ENCODE data around the gene EGLN2.

DNA sequence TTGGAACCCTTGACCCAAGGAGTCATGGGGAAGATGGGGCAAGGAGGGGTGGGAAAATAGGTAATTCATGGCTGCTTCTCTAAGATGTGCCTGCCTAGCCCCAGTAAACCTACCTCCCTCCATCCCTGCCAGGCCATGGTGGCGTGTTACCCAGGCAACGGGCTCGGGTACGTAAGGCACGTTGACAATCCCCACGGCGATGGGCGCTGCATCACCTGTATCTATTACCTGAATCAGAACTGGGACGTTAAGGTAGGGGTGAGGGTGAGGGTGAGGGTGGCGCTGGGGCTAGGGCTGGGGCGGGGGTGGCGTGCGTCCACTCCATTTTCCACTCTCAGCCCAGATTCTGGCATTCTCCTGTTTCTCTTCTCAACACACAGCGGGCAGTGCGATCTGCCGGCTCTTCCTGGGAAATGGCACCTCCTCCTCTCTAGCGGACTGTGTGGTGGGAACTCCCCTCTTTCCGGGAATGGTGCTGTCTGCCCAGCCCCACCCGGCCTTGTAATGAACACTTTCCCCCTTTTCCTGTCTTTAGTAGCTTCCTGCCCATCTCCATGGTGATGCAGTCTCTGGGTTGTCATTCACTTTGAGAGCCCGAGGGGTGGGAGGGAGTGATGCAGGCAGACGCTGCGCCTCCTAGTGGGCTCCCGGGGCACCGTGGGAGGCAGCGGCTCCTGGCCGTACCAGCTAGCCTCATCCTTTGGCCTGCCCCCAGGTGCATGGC, 7.6 kb downstream of the EGLN2 start:
- TF ChIP-seq POLR2A (IDR thresholded peaks at IDR 0.05; ENCODE audit: borderline replicate concordance, extremely low read depth, insufficient read depth, insufficient read length) (no peak), EZH2phosphoT487 (IDR thresholded peaks at IDR 0.05; ENCODE audit: borderline replicate concordance) (no peak), RAD21 (IDR thresholded peaks at IDR 0.05; ENCODE audit: low read depth) (peak; percentile 61), EZH2 (IDR thresholded peaks at IDR 0.05) (no peak), YY1 (IDR thresholded peaks at IDR 0.05; ENCODE audit: extremely low read depth, insufficient replicate concordance, low read depth, low read length) (no peak), JUND (IDR thresholded peaks at IDR 0.05) (no peak)
- TF ChIP-seq, protein P1, sequence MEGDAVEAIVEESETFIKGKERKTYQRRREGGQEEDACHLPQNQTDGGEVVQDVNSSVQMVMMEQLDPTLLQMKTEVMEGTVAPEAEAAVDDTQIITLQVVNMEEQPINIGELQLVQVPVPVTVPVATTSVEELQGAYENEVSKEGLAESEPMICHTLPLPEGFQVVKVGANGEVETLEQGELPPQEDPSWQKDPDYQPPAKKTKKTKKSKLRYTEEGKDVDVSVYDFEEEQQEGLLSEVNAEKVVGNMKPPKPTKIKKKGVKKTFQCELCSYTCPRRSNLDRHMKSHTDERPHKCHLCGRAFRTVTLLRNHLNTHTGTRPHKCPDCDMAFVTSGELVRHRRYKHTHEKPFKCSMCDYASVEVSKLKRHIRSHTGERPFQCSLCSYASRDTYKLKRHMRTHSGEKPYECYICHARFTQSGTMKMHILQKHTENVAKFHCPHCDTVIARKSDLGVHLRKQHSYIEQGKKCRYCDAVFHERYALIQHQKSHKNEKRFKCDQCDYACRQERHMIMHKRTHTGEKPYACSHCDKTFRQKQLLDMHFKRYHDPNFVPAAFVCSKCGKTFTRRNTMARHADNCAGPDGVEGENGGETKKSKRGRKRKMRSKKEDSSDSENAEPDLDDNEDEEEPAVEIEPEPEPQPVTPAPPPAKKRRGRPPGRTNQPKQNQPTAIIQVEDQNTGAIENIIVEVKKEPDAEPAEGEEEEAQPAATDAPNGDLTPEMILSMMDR (IDR thresholded peaks at IDR 0.05 in 2 of 3, conservative IDR thresholded peaks at IDR 0.05 in 1 of 3; ENCODE audit: borderline replicate concordance in 1 of 3, insufficient read depth in 1 of 3, low read depth in 2 of 3, low read length in 2 of 3) = peak; percentile 72 to 93 (median 90); a peak in 5 of 6 replicates
- TF ChIP-seq, protein P2, sequence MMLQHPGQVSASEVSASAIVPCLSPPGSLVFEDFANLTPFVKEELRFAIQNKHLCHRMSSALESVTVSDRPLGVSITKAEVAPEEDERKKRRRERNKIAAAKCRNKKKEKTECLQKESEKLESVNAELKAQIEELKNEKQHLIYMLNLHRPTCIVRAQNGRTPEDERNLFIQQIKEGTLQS (IDR thresholded peaks at IDR 0.05) = no peak
- TF ChIP-seq, protein P3, sequence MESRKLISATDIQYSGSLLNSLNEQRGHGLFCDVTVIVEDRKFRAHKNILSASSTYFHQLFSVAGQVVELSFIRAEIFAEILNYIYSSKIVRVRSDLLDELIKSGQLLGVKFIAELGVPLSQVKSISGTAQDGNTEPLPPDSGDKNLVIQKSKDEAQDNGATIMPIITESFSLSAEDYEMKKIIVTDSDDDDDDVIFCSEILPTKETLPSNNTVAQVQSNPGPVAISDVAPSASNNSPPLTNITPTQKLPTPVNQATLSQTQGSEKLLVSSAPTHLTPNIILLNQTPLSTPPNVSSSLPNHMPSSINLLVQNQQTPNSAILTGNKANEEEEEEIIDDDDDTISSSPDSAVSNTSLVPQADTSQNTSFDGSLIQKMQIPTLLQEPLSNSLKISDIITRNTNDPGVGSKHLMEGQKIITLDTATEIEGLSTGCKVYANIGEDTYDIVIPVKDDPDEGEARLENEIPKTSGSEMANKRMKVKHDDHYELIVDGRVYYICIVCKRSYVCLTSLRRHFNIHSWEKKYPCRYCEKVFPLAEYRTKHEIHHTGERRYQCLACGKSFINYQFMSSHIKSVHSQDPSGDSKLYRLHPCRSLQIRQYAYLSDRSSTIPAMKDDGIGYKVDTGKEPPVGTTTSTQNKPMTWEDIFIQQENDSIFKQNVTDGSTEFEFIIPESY (IDR thresholded peaks at IDR 0.05; ENCODE audit: extremely low read depth, insufficient replicate concordance, low read length) = no peak
- TF ChIP-seq, protein P4, sequence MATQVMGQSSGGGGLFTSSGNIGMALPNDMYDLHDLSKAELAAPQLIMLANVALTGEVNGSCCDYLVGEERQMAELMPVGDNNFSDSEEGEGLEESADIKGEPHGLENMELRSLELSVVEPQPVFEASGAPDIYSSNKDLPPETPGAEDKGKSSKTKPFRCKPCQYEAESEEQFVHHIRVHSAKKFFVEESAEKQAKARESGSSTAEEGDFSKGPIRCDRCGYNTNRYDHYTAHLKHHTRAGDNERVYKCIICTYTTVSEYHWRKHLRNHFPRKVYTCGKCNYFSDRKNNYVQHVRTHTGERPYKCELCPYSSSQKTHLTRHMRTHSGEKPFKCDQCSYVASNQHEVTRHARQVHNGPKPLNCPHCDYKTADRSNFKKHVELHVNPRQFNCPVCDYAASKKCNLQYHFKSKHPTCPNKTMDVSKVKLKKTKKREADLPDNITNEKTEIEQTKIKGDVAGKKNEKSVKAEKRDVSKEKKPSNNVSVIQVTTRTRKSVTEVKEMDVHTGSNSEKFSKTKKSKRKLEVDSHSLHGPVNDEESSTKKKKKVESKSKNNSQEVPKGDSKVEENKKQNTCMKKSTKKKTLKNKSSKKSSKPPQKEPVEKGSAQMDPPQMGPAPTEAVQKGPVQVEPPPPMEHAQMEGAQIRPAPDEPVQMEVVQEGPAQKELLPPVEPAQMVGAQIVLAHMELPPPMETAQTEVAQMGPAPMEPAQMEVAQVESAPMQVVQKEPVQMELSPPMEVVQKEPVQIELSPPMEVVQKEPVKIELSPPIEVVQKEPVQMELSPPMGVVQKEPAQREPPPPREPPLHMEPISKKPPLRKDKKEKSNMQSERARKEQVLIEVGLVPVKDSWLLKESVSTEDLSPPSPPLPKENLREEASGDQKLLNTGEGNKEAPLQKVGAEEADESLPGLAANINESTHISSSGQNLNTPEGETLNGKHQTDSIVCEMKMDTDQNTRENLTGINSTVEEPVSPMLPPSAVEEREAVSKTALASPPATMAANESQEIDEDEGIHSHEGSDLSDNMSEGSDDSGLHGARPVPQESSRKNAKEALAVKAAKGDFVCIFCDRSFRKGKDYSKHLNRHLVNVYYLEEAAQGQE (IDR thresholded peaks at IDR 0.05; ENCODE audit: low read depth) = no peak

Measured in HCT116 (cell line).